HepG2 (cell line): ENCODE data around the gene CTSA. TPM values are rescaled to one million over a fixed set of nuclear protein-coding genes. Genes with fewer than 3 reads are reported as not detected.

ENCODE experiments used
- ATAC-seq: fragments of 200-7000 bp; cut with Tn5 transposase; 3 replicates; pipeline ENCODE4 v1.9.1; 2020; ENCODE audit warnings: mild to moderate bottlenecking, moderate library complexity
- BruUV-seq: library from RNA; stranded (reverse); fragments of 400-500 nt; replicated peaks from 2 replicates; lab custom pipeline; 2021; lab: Mats Ljungman, UMichigan
- CTCF ChIA-PET: fragments of 300-600 bp; formaldehyde crosslinking; extraction: SDS; loops from one replicate; lab custom pipeline; 2021; ENCODE audit warnings: low total read pairs, inconsistent platforms, low intra/inter-chr PET ratio; lab: Yijun Ruan, JAX
- POLR2A ChIA-PET: fragments of 350-600 bp; sonication (Branson Sonifier 250); formaldehyde crosslinking; loops from one replicate; lab custom pipeline; 2020; ENCODE audit warnings: antibody characterized with exemption, inconsistent platforms; lab: Yijun Ruan, JAX
- DNase-seq: peaks from one replicate; pipeline ENCODE4 v3.0.0-alpha.2; 2015; ENCODE audit warnings: low spot score
- FAIRE-seq: peaks from 3 replicates; lab custom pipeline; 2011; peaks lifted over from hg19 to GRCh38; lab: Jason Lieb, UNC
- H2AFZ ChIP-seq: one replicate; pipeline ENCODE4 v1.6.1; 2011; ENCODE audit warnings: low read length, inconsistent platforms
- H3K27ac ChIP-seq: fragments of 300-600 bp; 3 replicates; pipeline ENCODE4 v1.8.0; 2011; ENCODE audit warnings: mixed run types, mild to moderate bottlenecking, mixed read lengths, low read length, inconsistent platforms; ENCODE audit not compliant: insufficient read depth; ENCODE audit errors: extremely low read length
- H3K27me3 ChIP-seq, 2 experiments: fragments of 200-600 bp in 1 of 2; 2 replicates in 1 of 2; 3 replicates in 1 of 2; pipeline versions ENCODE4 v1.6.0 to v1.8.0; 2011; ENCODE audit warnings: low read length in 2 of 2, mild to moderate bottlenecking in 2 of 2, moderate library complexity in 2 of 2, inconsistent platforms in 1 of 2; ENCODE audit not compliant: insufficient read depth in 2 of 2, control insufficient read depth in 1 of 2
- H3K36me3 ChIP-seq, 2 experiments: fragments of 200-600 bp in 1 of 2; replicated peaks in 1 of 2; 2 replicates in 1 of 2; 3 replicates in 1 of 2; pipeline versions ENCODE4 v1.5.1 to v1.8.0; 2011; ENCODE audit warnings: low read length in 2 of 2, inconsistent platforms in 1 of 2; ENCODE audit not compliant: insufficient read depth in 2 of 2, control insufficient read depth in 1 of 2
- H3K4me1 ChIP-seq: 2 replicates; pipeline ENCODE4 v1.5.1; 2012; ENCODE audit warnings: low read length, inconsistent platforms; ENCODE audit not compliant: insufficient read depth
- H3K4me2 ChIP-seq: 2 replicates; pipeline ENCODE4 v1.6.0; 2011; ENCODE audit warnings: low read depth, low read length, inconsistent platforms
- H3K4me3 ChIP-seq, 3 experiments: fragments of 200-600 bp in 1 of 3; sonication (generic), shearing (Covaris generic) in 1 of 3; replicated peaks in 1 of 3; 2 replicates each; pipeline ENCODE4 v1.5.1; 2011 to 2016; ENCODE audit warnings: low read length in 3 of 3, inconsistent platforms in 2 of 3, low read depth in 2 of 3, mild to moderate bottlenecking in 2 of 3, control low read depth in 1 of 3, mixed read lengths in 1 of 3; ENCODE audit not compliant: insufficient read depth in 1 of 3
- H3K79me2 ChIP-seq: one replicate; pipeline ENCODE4 v1.6.1; 2011; ENCODE audit warnings: low read length, inconsistent platforms; ENCODE audit not compliant: insufficient read depth
- H3K9ac ChIP-seq: 2 replicates; pipeline ENCODE4 v1.6.0; 2011; ENCODE audit warnings: mild to moderate bottlenecking, low read depth, low read length, inconsistent platforms; ENCODE audit not compliant: insufficient read depth
- H3K9me3 ChIP-seq: 2 replicates; pipeline ENCODE4 v1.5.1; 2012; ENCODE audit warnings: mild to moderate bottlenecking, low read length
- H4K20me1 ChIP-seq: 2 replicates; pipeline ENCODE4 v1.6.0; 2011; ENCODE audit warnings: inconsistent platforms, mild to moderate bottlenecking, low read length, moderate library complexity; ENCODE audit not compliant: insufficient read depth
- CBFB ChIP-seq: sonication (generic); formaldehyde crosslinking; IDR thresholded peaks from 2 replicates; pipeline ENCODE4 v1.4.0; 2020; ENCODE audit warnings: missing genetic modification reagents
- CEBPZ ChIP-seq: IDR thresholded peaks from 2 replicates; pipeline ENCODE4 v1.6.1; 2012; ENCODE audit warnings: low read length, improper control_type of control experiment
- CHD4 ChIP-seq: fragments of 200-600 bp; sonication (generic); IDR thresholded peaks from 2 replicates; pipeline ENCODE4 v1.7.0; 2017; ENCODE audit warnings: mild to moderate bottlenecking, low read length, borderline replicate concordance
- DRAP1 ChIP-seq: IDR thresholded peaks from 2 replicates; pipeline ENCODE4 v1.6.1; 2016; ENCODE audit warnings: missing genetic modification reagents, missing compliant biosample characterization
- GABPA ChIP-seq, 2 experiments: IDR thresholded peaks; 2 replicates each; pipeline ENCODE4 v1.6.1; 2011 to 2016; ENCODE audit warnings: low read depth in 2 of 2, low read length in 1 of 2, missing biosample characterization in 1 of 2, missing genetic modification characterization in 1 of 2
- MEIS2 ChIP-seq: sonication (generic); formaldehyde crosslinking; IDR thresholded peaks from 2 replicates; pipeline ENCODE4 v1.9.0; 2021; ENCODE audit warnings: mild to moderate bottlenecking, missing genetic modification reagents
- NAIF1 ChIP-seq: sonication (generic); formaldehyde crosslinking; IDR thresholded peaks from 2 replicates; pipeline ENCODE4 v1.5.0; 2020; ENCODE audit warnings: mild to moderate bottlenecking, missing genetic modification reagents, borderline replicate concordance
- SMAD3 ChIP-seq: sonication (generic); formaldehyde crosslinking; IDR thresholded peaks from 2 replicates; pipeline ENCODE4 v1.4.0; 2020; ENCODE audit warnings: missing genetic modification reagents
- ZNF367 ChIP-seq: sonication (generic); formaldehyde crosslinking; IDR thresholded peaks from 2 replicates; pipeline ENCODE4 v1.4.0; 2020; ENCODE audit warnings: missing genetic modification reagents, borderline replicate concordance
- ZNF770 ChIP-seq: sonication (generic); formaldehyde crosslinking; IDR thresholded peaks from 2 replicates; pipeline ENCODE4 v1.5.0; 2020; ENCODE audit warnings: mild to moderate bottlenecking, missing genetic modification reagents
- ZNF878 ChIP-seq: sonication (generic); formaldehyde crosslinking; IDR thresholded peaks from 2 replicates; pipeline ENCODE4 v1.8.1; 2023; ENCODE audit warnings: mild to moderate bottlenecking, missing genetic modification reagents, moderate library complexity
- WGBS: methylation state at CpG from one replicate; pipeline ENCODE4 v1.1.6; 2017; ENCODE audit warnings: low lambda C conversion rate; 5-methylcytosine and 5-hydroxymethylcytosine counted together
- in situ Hi-C: cut with HindIII; loops from 2 replicates; pipeline ENCODE4 v1.10.0; 2017; ENCODE audit warnings: low pct_unique_long_range_greater_than_20kb; ENCODE audit not compliant: extremely low pct_ligation_motif_present
- intact Hi-C: fragments of 100-400 bp; cut with micrococcal nuclease; formaldehyde crosslinking; loops from one replicate; pipeline ENCODE4 v1.10.0; 2022; ENCODE audit not compliant: unreplicated experiment
- polyA plus RNA-seq, 8 experiments: library from polyadenylated mRNA; depleted of rRNA in 3 of 8; stranded (reverse) in 7 of 8; unstranded in 1 of 8; fragments of >200 nt; fragmentation: Illumina TruSeq in 4 of 8; extraction: Trizol in 4 of 8; gene quantifications; 2 replicates each; pipeline versions ENCODE4 v1.2.1 to v1.2.3, GENCODE V29; 2011 to 2016; ENCODE audit warnings: low read depth in 4 of 8, missing spikeins in 1 of 8, mixed read lengths in 1 of 8; ENCODE audit not compliant: insufficient read depth in 1 of 8
- total RNA-seq, 5 experiments: library from RNA; depleted of rRNA; stranded (reverse); fragments of >200 nt; fragmentation: Illumina TruSeq; extraction: Trizol; gene quantifications; 2 replicates each; pipeline ENCODE4 v1.2.3, GENCODE V29; 2016; ENCODE audit warnings: low read depth in 1 of 5
- TF ChIP-seq, protein P1 (sequence below): IDR thresholded peaks from 2 replicates; pipeline ENCODE4 v1.6.1; 2016; ENCODE audit warnings: low read depth

The CTSA gene
- total and polyA plus RNA-seq, 2 of the 13 experiments (the other 11 are each of a cell fraction or from before 2014, with no cell fraction given): 202 to 231 TPM

- TF ChIP-seq CEBPZ (no peak), CBFB (CRISPR knock-in tag) (no peak), ZNF878 (CRISPR knock-in tag) (0 out of 2 replicates have a peak, but pooled peaks have one; percentile 47), DRAP1 (CRISPR knock-in tag) (0 out of 2 replicates have a peak, but pooled peaks have one; percentile 7), SMAD3 (CRISPR knock-in tag) (no peak)
These were observed 30.4 kb upstream of the CTSA start (continued) for GRCh38 chr20:45860560-45861220.

GRCh38 chr20:45861221-45862075 is 29.7 kb upstream of the CTSA start:
- 66% methylated on average over 7 of the region's 7 CpGs for WGBS
- H3K4me2 ChIP-seq: peak overlapping the region; percentile 40
- intact Hi-C loops (no loop called here), in situ Hi-C loops (no loop called here)
- H3K4me3 ChIP-seq: no peak overlapping the region
- H4K20me1 ChIP-seq: no peaks in the 10 kb centered on the region
- CTCF ChIA-PET: no interaction called here
- H3K79me2 ChIP-seq: peaks cover 4% of the 10 kb centered on the region
- POLR2A ChIA-PET: interaction anchor here (1.2 to 7.6 kb wide), 5 partner anchors 22 to 70 kb away, joined by 3 to 85 read pairs (median 6); partner anchors contain the start of genes CTSA, DNTTIP1, NEURL2 and SNX21
- H3K27ac ChIP-seq: peak overlapping the region; percentile 27
- no peaks in the 10 kb centered on the region for H3K9me3 ChIP-seq
- no peaks in the 10 kb centered on the region for H3K36me3 ChIP-seq
- FAIRE-seq (no peak), DNase-seq (peak; percentile 54), ATAC-seq (no peak)
- no peak overlapping the region for H2AFZ ChIP-seq
- BruUV-seq: no TSS peak
- no peak overlapping the region; the same call in 1 of the 2 replicates for H3K9ac ChIP-seq
- H3K4me1 ChIP-seq: peaks cover 85% of the 10 kb centered on the region
- H3K27me3 ChIP-seq: no peaks in the 10 kb centered on the region; a peak in 1 of 5 replicates
- TF ChIP-seq CHD4 (no peak), ZNF770 (CRISPR knock-in tag) (peak; percentile 89), ZNF367 (CRISPR knock-in tag) (no peak), GABPA (IDR thresholded peaks at IDR 0.05; ENCODE audit: low read depth, low read length) (no peak), GABPA (CRISPR knock-in tag; IDR thresholded peaks at IDR 0.05; ENCODE audit: low read depth) (peak; percentile 48; the same call in 1 of the 2 replicates), MEIS2 (CRISPR knock-in tag) (0 out of 2 replicates have a peak, but pooled peaks have one; percentile 20), NAIF1 (CRISPR knock-in tag) (peak; percentile 44; the same call in 1 of the 2 replicates)
- TF ChIP-seq, protein P1, sequence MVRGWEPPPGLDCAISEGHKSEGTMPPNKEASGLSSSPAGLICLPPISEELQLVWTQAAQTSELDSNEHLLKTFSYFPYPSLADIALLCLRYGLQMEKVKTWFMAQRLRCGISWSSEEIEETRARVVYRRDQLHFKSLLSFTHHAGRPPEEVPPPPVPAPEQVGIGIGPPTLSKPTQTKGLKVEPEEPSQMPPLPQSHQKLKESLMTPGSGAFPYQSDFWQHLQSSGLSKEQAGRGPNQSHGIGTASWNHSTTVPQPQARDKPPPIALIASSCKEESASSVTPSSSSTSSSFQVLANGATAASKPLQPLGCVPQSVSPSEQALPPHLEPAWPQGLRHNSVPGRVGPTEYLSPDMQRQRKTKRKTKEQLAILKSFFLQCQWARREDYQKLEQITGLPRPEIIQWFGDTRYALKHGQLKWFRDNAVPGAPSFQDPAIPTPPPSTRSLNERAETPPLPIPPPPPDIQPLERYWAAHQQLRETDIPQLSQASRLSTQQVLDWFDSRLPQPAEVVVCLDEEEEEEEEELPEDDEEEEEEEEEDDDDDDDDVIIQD (CRISPR knock-in tag): 0 out of 2 replicates have a peak, but pooled peaks have one; percentile 19
